ENCODE measurements around the gene PIK3CA.
"Not testable (repeated sequence)": the region's sequence is repeated elsewhere in the genome, so short reads cannot be mapped to it uniquely, and the experiment has no call there.

PIK3CA gene

GRCh38 chr3:179265875-179266274 lies 117.7 kb downstream of the PIK3CA start:
- DNase-seq, result no peak

GRCh38 chr3:179266701-179267211 lies 118.6 kb downstream of the PIK3CA start:
- no peak for DNase-seq

- DNase-seq, result no peak
Observed at GRCh38 chr3:179268400-179269051, 120.4 kb downstream of the PIK3CA start.

DNA sequence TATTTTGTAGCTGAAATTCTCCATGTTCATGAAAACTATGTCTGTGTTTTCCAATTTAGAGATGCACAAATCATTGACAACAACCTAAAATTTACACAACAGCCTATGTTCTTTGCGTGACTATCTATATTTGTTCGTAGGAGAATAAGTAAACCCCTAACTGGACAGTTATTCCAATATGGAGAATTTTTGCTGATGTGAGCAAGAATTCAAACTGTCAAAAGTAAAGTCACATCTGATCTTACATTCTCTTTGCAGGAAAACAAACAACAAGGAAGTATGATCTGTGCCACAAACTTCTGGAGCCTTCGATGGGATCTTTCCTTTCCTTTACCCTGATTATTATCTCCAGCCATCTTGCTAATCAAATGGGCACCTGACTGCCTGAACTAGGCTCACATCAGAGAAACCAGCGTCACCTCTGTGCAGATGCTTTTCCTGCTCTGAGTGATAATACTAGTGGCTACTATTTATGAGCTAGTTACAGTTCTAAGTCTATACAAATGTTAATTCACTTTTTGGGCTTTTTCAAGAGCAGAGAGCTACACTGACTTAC lies 121.1 kb downstream of the PIK3CA start:
- DNase-seq, result no peak

- DNase-seq, result no peak
Observed at GRCh38 chr3:179272385-179272784, 124.2 kb downstream of the PIK3CA start.

- not testable (repeated sequence) for DNase-seq
Observed at GRCh38 chr3:179274434-179274833, 126.3 kb downstream of the PIK3CA start.

DNA sequence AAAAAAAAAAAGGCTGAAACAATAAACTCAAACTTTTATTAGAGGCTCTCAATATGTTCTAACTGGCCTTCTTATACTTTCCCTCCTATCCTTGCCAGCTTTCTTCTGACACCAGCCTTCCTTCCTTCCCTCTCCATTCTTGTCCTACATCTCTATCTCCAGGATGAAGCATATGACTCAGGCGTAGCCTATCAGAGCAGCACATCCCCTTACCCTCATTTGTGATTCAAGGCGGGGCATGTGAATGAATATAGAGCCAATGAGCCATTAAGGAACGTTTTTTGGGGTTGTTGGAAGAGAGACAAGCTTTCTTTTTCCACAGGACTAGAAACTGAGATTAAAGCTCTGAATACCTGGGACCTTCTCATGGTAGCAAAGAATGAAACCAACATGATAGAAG lies 127.8 kb downstream of the PIK3CA start:
- DNase-seq, result no peak

DNA sequence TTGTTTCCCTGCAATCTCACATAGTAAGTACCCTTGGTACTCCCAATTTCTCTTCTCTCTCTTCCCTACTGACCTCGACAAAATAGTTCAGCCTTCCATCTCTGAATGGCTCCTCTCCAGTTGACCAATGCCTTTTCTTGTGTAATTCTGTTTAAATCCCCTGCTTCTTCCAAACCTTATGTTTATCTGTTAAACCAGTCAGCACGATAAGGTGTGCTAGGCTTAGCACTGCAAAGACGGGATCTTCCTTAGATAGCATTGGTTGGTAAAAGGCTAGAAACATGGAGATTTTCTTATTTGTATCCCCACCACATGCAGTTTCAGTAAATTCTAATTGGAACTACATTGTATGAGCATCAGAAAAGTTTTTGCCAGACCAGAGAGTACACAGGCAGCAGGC lies 128.6 kb downstream of the PIK3CA start:
- DNase-seq, result no peak

DNA sequence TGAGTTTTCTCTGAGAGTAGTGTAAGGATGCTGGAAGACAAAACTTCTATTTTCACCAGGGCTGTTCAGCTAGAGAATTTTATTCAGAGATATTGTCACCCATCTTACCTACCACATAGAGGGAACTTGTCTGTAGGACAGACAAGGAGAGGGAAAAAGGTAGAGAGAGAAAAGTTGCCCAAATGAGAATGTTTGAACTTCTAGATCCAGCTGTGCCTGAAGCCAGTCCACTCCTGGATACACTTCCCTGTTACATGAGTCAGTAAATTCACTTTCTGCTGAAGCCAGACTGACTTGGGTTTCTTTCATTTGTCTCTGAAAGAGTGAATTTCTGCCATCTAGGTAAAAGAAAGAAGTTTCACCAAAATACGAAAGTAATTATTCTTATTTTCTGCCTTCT lies 130.0 kb downstream of the PIK3CA start:
- no peak for DNase-seq

DNA sequence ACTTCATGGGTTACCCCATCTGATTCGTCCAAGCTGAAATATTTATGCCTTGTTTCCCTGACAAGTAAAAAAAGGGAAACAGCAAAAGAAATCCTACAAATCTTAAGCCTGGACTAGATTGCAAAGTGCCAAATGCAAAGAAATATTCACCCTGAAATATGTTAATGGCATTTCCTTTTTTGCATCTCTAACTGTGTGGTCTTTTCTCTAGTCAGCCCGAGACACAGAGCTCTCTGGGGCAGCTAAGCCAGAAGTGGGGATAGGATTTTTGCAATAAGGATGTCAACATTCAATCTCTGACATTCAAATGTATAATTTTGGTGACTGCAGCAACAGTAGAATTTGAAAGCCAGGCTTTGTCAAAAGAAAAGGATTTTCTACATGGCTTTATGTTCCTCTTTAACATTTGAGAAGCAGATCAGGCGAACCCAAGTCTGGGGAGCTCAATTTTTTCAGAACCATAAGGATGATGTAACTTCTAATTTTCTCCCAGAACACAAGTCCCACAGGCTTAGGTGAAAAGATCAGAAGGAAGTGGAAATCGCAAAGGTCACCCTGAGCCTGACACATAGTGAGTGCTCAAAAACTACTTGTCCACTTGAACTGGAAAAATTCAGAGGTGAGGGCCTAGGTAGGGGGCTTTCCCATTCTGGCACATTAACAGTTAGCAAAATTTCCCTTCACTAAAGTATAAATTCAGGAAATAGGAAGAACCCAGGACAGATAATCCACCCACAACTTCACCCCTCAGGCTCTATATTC lies 131.0 kb downstream of the PIK3CA start:
- no peak for DNase-seq

GRCh38 chr3:179279837-179280236 lies 131.7 kb downstream of the PIK3CA start:
- DNase-seq, result no peak

DNA sequence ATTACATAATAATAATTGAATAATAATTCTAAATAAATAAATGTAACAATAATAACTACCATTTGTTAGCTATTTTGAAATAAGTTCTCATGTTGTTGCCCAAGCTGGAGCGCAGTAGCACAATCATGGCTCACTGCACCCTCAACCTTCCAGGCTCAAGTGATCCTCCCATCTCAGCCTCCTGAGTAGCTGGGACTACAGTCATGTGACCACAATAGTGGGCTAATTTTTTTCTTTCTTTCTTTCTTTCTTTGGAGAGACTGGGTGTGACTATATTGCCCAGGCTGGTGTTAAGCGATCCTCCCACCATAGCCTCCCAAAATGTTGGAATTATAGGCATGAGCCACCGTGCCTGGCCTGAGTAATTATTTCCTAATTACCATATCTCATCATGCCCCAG lies 133.7 kb downstream of the PIK3CA start:
- no peak for DNase-seq

DNA sequence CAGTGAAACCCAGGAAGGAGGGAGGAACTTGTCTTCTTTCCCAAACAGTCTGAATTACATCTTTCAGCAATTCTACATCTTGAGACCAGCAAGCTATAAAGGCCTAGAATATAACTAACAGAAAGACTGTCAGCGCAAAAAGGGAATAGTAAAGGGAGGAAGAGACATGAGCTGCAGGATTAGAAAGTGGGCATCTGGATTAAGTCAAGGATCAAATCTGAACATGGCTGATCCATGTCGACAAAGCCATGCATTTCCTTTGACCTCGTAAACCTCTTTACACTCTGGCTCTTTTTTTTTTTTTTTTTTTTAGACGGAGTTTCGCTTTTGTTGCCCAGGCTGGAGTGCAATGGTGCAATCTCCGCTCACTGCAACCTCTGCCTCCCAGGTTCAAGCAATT lies 138.2 kb downstream of the PIK3CA start:
- no peak for DNase-seq

DNA sequence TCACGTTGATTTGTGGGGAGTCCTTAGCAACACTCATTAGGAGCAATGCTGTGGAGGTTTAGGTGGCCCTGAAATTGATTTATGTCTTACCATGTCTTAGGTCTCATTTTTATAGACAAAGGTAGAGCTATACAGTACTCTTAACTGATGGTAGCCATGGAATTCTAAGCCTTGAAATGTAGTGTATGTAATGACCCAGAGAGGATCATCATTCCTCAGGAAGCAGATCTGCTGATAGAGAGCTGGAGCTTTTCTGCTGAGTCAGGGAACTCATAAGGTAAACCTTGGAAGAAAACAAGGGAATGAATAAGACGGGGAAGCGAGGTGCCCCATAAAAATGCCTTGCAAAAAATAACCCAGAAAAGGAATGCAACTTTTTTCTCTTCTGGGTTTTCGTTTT lies 140.7 kb downstream of the PIK3CA start:
- DNase-seq, result no peak

- DNase-seq, result no peak
Observed at GRCh38 chr3:179289295-179289694, 141.1 kb downstream of the PIK3CA start.
